PC-9 (cell line): ENCODE results near the gene HSPBP1. TPM values are rescaled to one million over a fixed set of nuclear protein-coding genes. Genes with fewer than 3 reads are reported as not detected.

Experiments used
- BruUV-seq: library from RNA; stranded (reverse); fragments of 400-500 nt; replicated peaks from 2 replicates; lab custom pipeline; 2021; lab: Mats Ljungman, UMichigan
- CTCF ChIA-PET: fragments of 300-600 bp; sonication (Branson Sonifier 250); formaldehyde crosslinking; loops from one replicate; lab custom pipeline; 2022; ENCODE audit warnings: antibody characterized with exemption; lab: Charles Lee
- POLR2A ChIA-PET: fragments of 300-600 bp; sonication (Branson Sonifier 250); formaldehyde crosslinking; loops from one replicate; lab custom pipeline; 2022; ENCODE audit warnings: antibody characterized with exemption; ENCODE audit not compliant: unreplicated experiment; lab: Charles Lee
- DNase-seq, 2 experiments: peaks; one replicate each; pipeline versions ENCODE4 v3.0.0 to v3.0.0-alpha.2; 2015 to 2022; ENCODE audit warnings: mixed read lengths in 1 of 2
- H2AFZ ChIP-seq: fragments of 200-600 bp; sonication (generic); 2 replicates; pipeline ENCODE4 v1.8.1; 2017; ENCODE audit warnings: antibody characterized with exemption
- H3F3A ChIP-seq: fragments of 200-600 bp; sonication (generic); 2 replicates; pipeline ENCODE4 v1.8.1; 2017; ENCODE audit warnings: antibody characterized with exemption, mild to moderate bottlenecking, low read depth; ENCODE audit not compliant: insufficient read depth
- H3K27ac ChIP-seq: fragments of 200-600 bp; sonication (generic); 2 replicates; pipeline ENCODE4 v1.6.1; 2016; ENCODE audit warnings: mixed run types
- H3K27me3 ChIP-seq: fragments of 200-600 bp; sonication (generic); 2 replicates; pipeline ENCODE4 v1.6.1; 2016; ENCODE audit warnings: low read depth, mixed run types; ENCODE audit not compliant: insufficient read depth
- H3K36me3 ChIP-seq: fragments of 200-600 bp; sonication (generic); 2 replicates; pipeline ENCODE4 v1.6.1; 2016; ENCODE audit warnings: low read depth, mixed run types
- H3K4me1 ChIP-seq: fragments of 200-600 bp; sonication (generic); replicated peaks from 2 replicates; pipeline ENCODE4 v1.6.1; 2016; ENCODE audit warnings: mixed run types; ENCODE audit not compliant: insufficient read depth
- H3K4me2 ChIP-seq: fragments of 200-600 bp; sonication (generic); 2 replicates; pipeline ENCODE4 v1.6.1; 2017; ENCODE audit warnings: mixed run types
- H3K4me3 ChIP-seq: fragments of 200-600 bp; sonication (generic); 2 replicates; pipeline ENCODE4 v1.6.1; 2016; ENCODE audit warnings: mixed run types
- H3K79me2 ChIP-seq: fragments of 200-600 bp; sonication (generic); 2 replicates; pipeline ENCODE4 v1.6.1; 2017; ENCODE audit warnings: low read depth, mixed run types
- H3K9me2 ChIP-seq: fragments of 200-600 bp; sonication (generic); 2 replicates; pipeline ENCODE4 v1.8.1; 2017; ENCODE audit warnings: mild to moderate bottlenecking; ENCODE audit not compliant: insufficient read depth
- H3K9me3 ChIP-seq: fragments of 200-600 bp; sonication (generic); 2 replicates; pipeline ENCODE4 v1.8.1; 2016; ENCODE audit warnings: low read depth; ENCODE audit not compliant: insufficient read depth
- H4K20me1 ChIP-seq: fragments of 200-600 bp; sonication (generic); 2 replicates; pipeline ENCODE4 v1.8.1; 2017; ENCODE audit not compliant: insufficient read depth
- EZH2 ChIP-seq: fragments of 200-600 bp; sonication (generic); IDR thresholded peaks from 2 replicates; pipeline ENCODE4 v1.8.0; 2017; ENCODE audit warnings: antibody characterized with exemption, low read depth
- intact Hi-C: fragments of 100-400 bp; cut with micrococcal nuclease; formaldehyde crosslinking; loops from one replicate; pipeline ENCODE4 v1.10.0; 2022; ENCODE audit not compliant: unreplicated experiment
- total RNA-seq: library from RNA; stranded (reverse); gene quantifications from 2 replicates; pipeline ENCODE4 v1.2.3, GENCODE V29; 2021
- TF ChIP-seq, protein P1 (sequence below): fragments of 200-600 bp; sonication (generic); conservative IDR thresholded peaks from 2 replicates; pipeline ENCODE4 v1.6.1; 2017; ENCODE audit warnings: mixed run types, antibody characterized with exemption, mild to moderate bottlenecking, moderate library complexity

The HSPBP1 gene
- total RNA-seq, 1 experiment from 2014 or later: 66.2 TPM

DNA sequence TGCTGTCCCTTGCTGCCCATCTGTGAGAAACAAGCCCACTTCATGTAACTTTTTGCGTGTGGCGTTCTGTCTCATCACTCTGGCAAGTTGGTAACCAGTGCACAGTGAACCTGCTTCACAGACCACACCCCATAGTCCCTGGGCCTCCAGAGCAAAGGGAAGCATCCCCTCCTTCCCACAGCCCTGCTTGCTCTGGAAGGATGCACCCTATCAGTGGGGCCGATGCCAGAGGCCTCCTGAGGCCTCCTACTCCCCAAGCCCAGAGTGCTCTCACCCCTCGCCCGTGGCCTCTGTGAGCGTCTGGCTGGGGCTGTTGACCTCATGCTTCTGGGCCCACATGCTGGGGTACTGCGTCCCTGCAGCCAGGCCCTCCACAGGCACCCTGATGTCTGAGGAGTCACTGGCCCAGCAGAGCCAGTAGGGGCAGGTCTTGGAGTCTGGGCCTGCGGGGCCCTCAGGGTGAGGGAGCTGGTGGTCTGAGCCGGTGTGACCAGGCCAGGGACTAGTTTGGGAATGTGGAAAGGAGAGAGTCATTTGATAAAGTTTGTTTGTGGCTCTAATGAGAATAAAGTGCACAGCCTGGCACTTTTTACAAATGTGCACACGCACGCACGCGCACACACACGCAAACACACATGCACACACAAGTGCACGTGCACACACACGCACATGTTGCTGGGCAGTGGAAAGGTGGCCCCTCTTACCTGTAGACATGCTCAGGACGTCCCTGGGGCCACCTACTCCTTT is 56.4 kb downstream of the HSPBP1 start:
- Histone ChIP-seq H3K36me3 (no peaks in the 10 kb centered on the region), H3K79me2 (no peaks in the 10 kb centered on the region), H3K27me3 (no peaks in the 10 kb centered on the region), H3K27ac (no peak overlapping the region), H3K9me2 (no peaks in the 10 kb centered on the region), H2AFZ (no peak overlapping the region), H3K4me3 (no peak overlapping the region), H3F3A (peaks cover 24% of the 10 kb centered on the region; the same call in 1 of the 2 replicates), H3K4me2 (no peak overlapping the region), H3K9me3 (no peaks in the 10 kb centered on the region; the same call in 1 of the 2 replicates), H3K4me1 (no peaks in the 10 kb centered on the region), H4K20me1 (peaks cover 21% of the 10 kb centered on the region)
- DNase-seq: no peak
- ChIA-PET CTCF (no interaction called here), POLR2A (no interaction called here)
- no peak for TF ChIP-seq EZH2
- TF ChIP-seq, protein P1, sequence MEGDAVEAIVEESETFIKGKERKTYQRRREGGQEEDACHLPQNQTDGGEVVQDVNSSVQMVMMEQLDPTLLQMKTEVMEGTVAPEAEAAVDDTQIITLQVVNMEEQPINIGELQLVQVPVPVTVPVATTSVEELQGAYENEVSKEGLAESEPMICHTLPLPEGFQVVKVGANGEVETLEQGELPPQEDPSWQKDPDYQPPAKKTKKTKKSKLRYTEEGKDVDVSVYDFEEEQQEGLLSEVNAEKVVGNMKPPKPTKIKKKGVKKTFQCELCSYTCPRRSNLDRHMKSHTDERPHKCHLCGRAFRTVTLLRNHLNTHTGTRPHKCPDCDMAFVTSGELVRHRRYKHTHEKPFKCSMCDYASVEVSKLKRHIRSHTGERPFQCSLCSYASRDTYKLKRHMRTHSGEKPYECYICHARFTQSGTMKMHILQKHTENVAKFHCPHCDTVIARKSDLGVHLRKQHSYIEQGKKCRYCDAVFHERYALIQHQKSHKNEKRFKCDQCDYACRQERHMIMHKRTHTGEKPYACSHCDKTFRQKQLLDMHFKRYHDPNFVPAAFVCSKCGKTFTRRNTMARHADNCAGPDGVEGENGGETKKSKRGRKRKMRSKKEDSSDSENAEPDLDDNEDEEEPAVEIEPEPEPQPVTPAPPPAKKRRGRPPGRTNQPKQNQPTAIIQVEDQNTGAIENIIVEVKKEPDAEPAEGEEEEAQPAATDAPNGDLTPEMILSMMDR: no peak
- BruUV-seq: no TSS peak
- intact Hi-C loops: no loop called here

DNA sequence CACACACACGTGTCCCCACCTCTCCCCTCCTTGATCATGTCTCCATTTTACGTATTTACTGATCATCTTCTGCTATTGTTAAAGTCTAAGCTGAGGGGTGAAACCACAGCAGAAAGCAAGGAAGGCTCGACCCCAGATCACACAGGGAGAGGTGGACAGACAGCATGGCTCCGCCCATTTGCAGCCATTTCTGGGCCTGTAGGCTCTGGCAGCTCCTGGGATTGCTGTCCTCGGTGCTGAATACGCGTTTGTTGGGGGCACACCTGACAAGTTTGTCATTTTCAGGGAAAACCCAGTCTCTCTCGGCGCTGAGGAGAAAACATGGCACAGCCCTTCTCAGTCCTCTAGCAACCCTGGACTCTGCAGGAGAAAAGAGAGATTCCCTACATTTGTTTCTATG is 59.4 kb downstream of the HSPBP1 start:
- DNase-seq: no peak
- Histone ChIP-seq H3K27me3 (no peaks in the 10 kb centered on the region), H3K79me2 (no peaks in the 10 kb centered on the region), H3K4me1 (peaks cover 15% of the 10 kb centered on the region), H4K20me1 (no peaks in the 10 kb centered on the region), H2AFZ (no peak overlapping the region), H3K36me3 (no peaks in the 10 kb centered on the region), H3K4me2 (no peak overlapping the region), H3K9me3 (no peaks in the 10 kb centered on the region; the same call in 1 of the 2 replicates), H3F3A (peaks cover 43% of the 10 kb centered on the region), H3K4me3 (no peak overlapping the region), H3K9me2 (no peaks in the 10 kb centered on the region), H3K27ac (no peak overlapping the region)
- POLR2A ChIA-PET: no interaction called here
- TF ChIP-seq EZH2: no peak
- TF ChIP-seq, protein P1: no peak
- no TSS peak for BruUV-seq
- CTCF ChIA-PET: no interaction called here
- intact Hi-C loops: no loop called here

DNA sequence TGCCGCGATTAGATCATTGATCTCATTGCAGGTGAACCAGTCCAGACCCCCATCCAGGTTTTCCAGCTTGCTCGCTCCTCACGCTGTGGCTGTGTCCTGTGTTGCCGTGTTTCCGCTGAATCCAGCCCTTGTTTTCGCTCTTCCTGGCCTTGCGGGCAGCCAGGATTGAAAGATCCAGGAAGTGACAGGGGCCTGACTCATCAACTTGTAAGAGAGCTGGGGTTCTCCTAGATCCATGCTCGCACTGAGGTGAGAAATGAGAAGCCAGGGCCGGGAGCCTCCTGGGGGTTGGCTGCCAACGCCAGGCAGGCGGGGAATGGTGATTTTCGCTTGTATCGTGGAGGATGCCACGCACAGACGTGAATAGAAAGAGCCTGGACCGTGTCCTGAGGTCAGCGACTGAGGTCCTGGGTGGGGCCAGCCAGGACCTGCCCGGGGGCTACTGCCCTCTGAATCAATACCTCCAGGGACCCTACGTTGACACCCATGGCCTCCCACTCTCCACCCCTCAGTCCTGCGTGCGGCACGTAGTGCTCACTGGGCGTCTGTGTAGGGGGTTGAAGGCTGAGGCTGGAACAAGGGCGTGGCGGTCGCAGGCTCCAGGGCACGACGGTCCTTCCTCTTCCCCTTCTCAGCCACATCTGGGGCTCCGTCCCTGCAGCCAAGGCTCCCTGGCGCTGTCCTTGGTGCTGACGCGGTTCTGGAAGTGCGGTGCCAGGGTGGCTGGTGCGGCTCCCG is 63.3 kb downstream of the HSPBP1 start:
- POLR2A ChIA-PET: interaction anchor here (0.5 to 1.2 kb wide), 3 partner anchors 44 to 1158 kb away, joined by 6 to 19 read pairs (median 11); no protein-coding TSS in a partner anchor
- no peak overlapping the region; the same call in 1 of the 2 replicates for H2AFZ ChIP-seq

More for the DNA sequence above, 63.3 kb downstream of the HSPBP1 start:
- peak; percentile 95 to 100 for DNase-seq
- no peaks in the 10 kb centered on the region for H4K20me1 ChIP-seq
- CTCF ChIA-PET: interaction anchor here (0.6 to 1.2 kb wide), 2 partner anchors 42 to 332 kb away, joined by 3 to 4 read pairs; partner anchors contain the start of gene PPP6R1
- peaks cover 28% of the 10 kb centered on the region for H3F3A ChIP-seq
- peaks cover 16% of the 10 kb centered on the region; the same call in 1 of the 2 replicates for H3K9me3 ChIP-seq
- TF ChIP-seq, protein P1: no peak
- TF ChIP-seq EZH2: no peak
- no peaks in the 10 kb centered on the region for H3K36me3 ChIP-seq
- H3K27me3 ChIP-seq: no peaks in the 10 kb centered on the region
- intact Hi-C loops: loop anchor here (1.0 to 2.0 kb wide), 5 partner anchors 28 to 70 kb away; partner anchors contain the start of genes DNAAF3 and PPP6R1
- H3K4me2 ChIP-seq: peak overlapping the region; percentile 92
- H3K4me1 ChIP-seq: peaks cover 15% of the 10 kb centered on the region
- no peaks in the 10 kb centered on the region for H3K79me2 ChIP-seq
- no peaks in the 10 kb centered on the region for H3K9me2 ChIP-seq
- H3K27ac ChIP-seq: peak overlapping the region; percentile 92
- TSS peak; percentile 28 for BruUV-seq
- peak overlapping the region; percentile 61 for H3K4me3 ChIP-seq
